A549 (cell line): ENCODE measurements around the gene ADGRF4.

Source experiments
- CTCF ChIP-seq: fragments of >200 bp; sonication (Bioruptor Twin); formaldehyde crosslinking; IDR thresholded peaks from 3 replicates; pipeline ENCODE4 v1.5.1; 2016
- EHMT2 ChIP-seq: fragments of 200-600 bp; sonication (generic); IDR thresholded peaks from 2 replicates; pipeline ENCODE4 v1.6.1; 2016; ENCODE audit warnings: antibody characterized with exemption, low read depth, mild to moderate bottlenecking, moderate library complexity
- ELK1 ChIP-seq: fragments of 150-350 bp; IDR thresholded peaks from 2 replicates; pipeline ENCODE4 v1.6.1; 2014; ENCODE audit warnings: low read depth, mild to moderate bottlenecking, low read length
- ESRRA ChIP-seq: fragments of 150-350 bp; IDR thresholded peaks from 2 replicates; pipeline ENCODE4 v1.6.1; 2014; ENCODE audit warnings: mild to moderate bottlenecking, low read length, borderline replicate concordance
- HOXB5 ChIP-seq: fragments of 250-450 bp; sonication (Bioruptor Pico); IDR thresholded peaks from 2 replicates; pipeline ENCODE4 v1.5.0; 2020; ENCODE audit warnings: mild to moderate bottlenecking, moderate library complexity
- JUN ChIP-seq, 2 experiments: fragments of >200 bp; sonication (Bioruptor Twin); formaldehyde crosslinking; IDR thresholded peaks; 2 replicates in 1 of 2; 3 replicates in 1 of 2; pipeline ENCODE4 v1.6.1; 2016 to 2017
- KDM5A ChIP-seq: fragments of 200-600 bp; sonication (generic); IDR thresholded peaks from 2 replicates; pipeline ENCODE4 v1.6.1; 2016; ENCODE audit warnings: antibody characterized with exemption, mild to moderate bottlenecking
- POLR2A ChIP-seq: IDR thresholded peaks from 2 replicates; pipeline ENCODE4 v1.6.1; 2012; ENCODE audit warnings: mild to moderate bottlenecking, low read length
- RAD21 ChIP-seq, 2 experiments: fragments of >200 bp in 1 of 2; sonication (Bioruptor Twin) in 1 of 2; formaldehyde crosslinking in 1 of 2; IDR thresholded peaks in 1 of 2; conservative IDR thresholded peaks in 1 of 2; 2 replicates in 1 of 2; 3 replicates in 1 of 2; pipeline ENCODE4 v1.6.1; 2012 to 2018; ENCODE audit warnings: inconsistent platforms in 1 of 2
- RCOR1 ChIP-seq: fragments of 150-350 bp; IDR thresholded peaks from 2 replicates; pipeline ENCODE4 v1.6.1; 2014; ENCODE audit warnings: antibody characterized with exemption, low read length, low read depth

DNA sequence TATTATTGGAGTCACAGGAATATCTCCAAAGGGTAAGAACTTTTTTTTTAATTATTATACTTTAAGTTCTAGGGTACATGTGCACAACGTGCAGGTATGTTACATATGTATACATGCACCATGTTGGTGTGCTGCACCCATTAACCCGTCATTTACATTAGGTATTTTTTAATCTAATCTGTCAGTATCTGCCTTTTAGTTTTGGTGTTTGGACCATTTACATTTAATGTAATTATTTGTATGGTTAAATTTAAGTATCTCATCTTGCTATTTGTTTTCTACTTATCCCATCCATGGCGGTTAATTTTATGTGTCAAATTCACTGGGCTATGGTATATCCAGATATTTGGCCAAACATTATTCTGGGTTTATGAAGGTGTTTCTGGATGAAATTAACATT is 68.1 kb downstream of the ADGRF4 start:
- no peak for TF ChIP-seq KDM5A
- TF ChIP-seq CTCF, result no peak
- no peak for TF ChIP-seq RAD21 (conservative IDR thresholded peaks at IDR 0.05 in 1 of 2, IDR thresholded peaks at IDR 0.05 in 1 of 2)
- TF ChIP-seq ESRRA, result no peak
- TF ChIP-seq POLR2A, result no peak
- no peak for TF ChIP-seq EHMT2
- no peak for TF ChIP-seq HOXB5
- TF ChIP-seq ELK1, result no peak
- TF ChIP-seq JUN (IDR thresholded peaks at IDR 0.05), result no peak
- no peak for TF ChIP-seq RCOR1
